IMR-90 (cell line): ENCODE measurements around the gene ZSWIM5. TPM values are rescaled to one million over a fixed set of nuclear protein-coding genes. Genes with fewer than 3 reads are reported as not detected.

Source experiments
- ATAC-seq: fragments of 200-7000 bp; cut with Tn5 transposase; 2 replicates; pipeline ENCODE4 v1.9.1; 2020; ENCODE audit warnings: low read depth, mild to moderate bottlenecking, moderate library complexity
- BruUV-seq: library from RNA; stranded (reverse); fragments of 400-500 nt; replicated peaks from 2 replicates; lab custom pipeline; 2021; lab: Mats Ljungman, UMichigan
- CTCF ChIA-PET: fragments of 300-600 bp; formaldehyde crosslinking; extraction: SDS; loops from one replicate; lab custom pipeline; 2021; ENCODE audit warnings: antibody characterized with exemption; lab: Yijun Ruan, JAX
- POLR2A ChIA-PET: fragments of 300-600 bp; sonication (Branson Sonifier 250); formaldehyde crosslinking; loops from one replicate; lab custom pipeline; 2022; ENCODE audit warnings: antibody characterized with exemption; ENCODE audit not compliant: unreplicated experiment; lab: Charles Lee
- DNase-seq: peaks from one replicate; pipeline ENCODE4 v3.0.0; 2013
- H2AFZ ChIP-seq: replicated peaks from 2 replicates; pipeline ENCODE3; 2013; ENCODE audit warnings: low read length, mild to moderate bottlenecking; ENCODE audit not compliant: poor library complexity
- H2AK5ac ChIP-seq: 2 replicates; pipeline ENCODE4 v1.6.1; 2013; ENCODE audit warnings: low read depth, low read length, inconsistent platforms
- H2AK9ac ChIP-seq: replicated peaks from 2 replicates; pipeline ENCODE3; 2013; ENCODE audit warnings: mild to moderate bottlenecking, low read depth, low read length, moderate library complexity; ENCODE audit not compliant: poor library complexity
- H2BK120ac ChIP-seq: 2 replicates; pipeline ENCODE4 v1.6.1; 2013; ENCODE audit warnings: low read depth, low read length, inconsistent platforms
- H2BK15ac ChIP-seq: 3 replicates; pipeline ENCODE4 v1.6.1; 2013; ENCODE audit warnings: low read depth, low read length, inconsistent platforms
- H2BK20ac ChIP-seq: 2 replicates; pipeline ENCODE4 v1.6.1; 2013; ENCODE audit warnings: low read depth, mild to moderate bottlenecking, inconsistent platforms, low read length, moderate library complexity
- H2BK5ac ChIP-seq: 2 replicates; pipeline ENCODE4 v1.6.1; 2013; ENCODE audit warnings: mild to moderate bottlenecking, low read depth, low read length, inconsistent platforms; ENCODE audit not compliant: poor library complexity, severe bottlenecking
- H3K14ac ChIP-seq: replicated peaks from 2 replicates; pipeline ENCODE4 v1.6.1; 2013; ENCODE audit warnings: low read depth, low read length, inconsistent platforms
- H3K18ac ChIP-seq: 2 replicates; pipeline ENCODE4 v1.6.1; 2013; ENCODE audit warnings: low read depth, low read length, control low read depth
- H3K23ac ChIP-seq: 2 replicates; pipeline ENCODE4 v1.6.1; 2013; ENCODE audit warnings: low read depth, low read length, inconsistent platforms
- H3K27ac ChIP-seq: 2 replicates; pipeline ENCODE4 v1.5.1; 2013; ENCODE audit warnings: mild to moderate bottlenecking, control low read depth, low read length; ENCODE audit not compliant: insufficient read depth
- H3K27me3 ChIP-seq: 2 replicates; pipeline ENCODE4 v1.6.1; 2013; ENCODE audit warnings: low read length; ENCODE audit not compliant: control insufficient read depth, insufficient read depth
- H3K36me3 ChIP-seq: 2 replicates; pipeline ENCODE4 v1.6.1; 2013; ENCODE audit warnings: low read length, mixed read lengths; ENCODE audit not compliant: control insufficient read depth, insufficient read depth
- H3K4ac ChIP-seq: 2 replicates; pipeline ENCODE4 v1.6.1; 2013; ENCODE audit warnings: low read depth, low read length, inconsistent platforms
- H3K4me1 ChIP-seq: 2 replicates; pipeline ENCODE4 v1.6.1; 2013; ENCODE audit warnings: low read length, mixed read lengths; ENCODE audit not compliant: control insufficient read depth, insufficient read depth
- H3K4me2 ChIP-seq: 2 replicates; pipeline ENCODE4 v1.6.1; 2013; ENCODE audit warnings: low read depth, mild to moderate bottlenecking, control low read depth, low read length, moderate library complexity
- H3K4me3 ChIP-seq: 2 replicates; pipeline ENCODE4 v1.5.1; 2013; ENCODE audit warnings: low read depth, mild to moderate bottlenecking, control low read depth, low read length, moderate library complexity; ENCODE audit not compliant: insufficient read depth
- H3K56ac ChIP-seq: 2 replicates; pipeline ENCODE4 v1.6.1; 2013; ENCODE audit warnings: low read length, inconsistent platforms; ENCODE audit not compliant: insufficient read depth; ENCODE audit errors: extremely low read depth
- H3K79me1 ChIP-seq, 2 experiments: 2 replicates each; pipeline ENCODE4 v1.6.1; 2013; ENCODE audit warnings: low read length in 2 of 2, inconsistent platforms in 1 of 2, low read depth in 1 of 2
- H3K9ac ChIP-seq: 2 replicates; pipeline ENCODE4 v1.6.1; 2013; ENCODE audit warnings: low read depth, low read length, control low read depth
- H3K9me1 ChIP-seq: 2 replicates; pipeline ENCODE4 v1.6.1; 2013; ENCODE audit warnings: low read length, inconsistent platforms; ENCODE audit not compliant: insufficient read depth
- H3K9me3 ChIP-seq: 2 replicates; pipeline ENCODE4 v1.6.1; 2013; ENCODE audit warnings: low read length; ENCODE audit not compliant: control insufficient read depth, insufficient read depth
- H4K20me1 ChIP-seq: 2 replicates; pipeline ENCODE4 v1.6.1; 2013; ENCODE audit warnings: low read length, inconsistent platforms; ENCODE audit not compliant: insufficient read depth
- H4K5ac ChIP-seq: 2 replicates; pipeline ENCODE4 v1.6.1; 2013; ENCODE audit warnings: mild to moderate bottlenecking, low read depth, low read length, control low read depth
- H4K8ac ChIP-seq, 2 experiments: 2 replicates each; pipeline ENCODE4 v1.6.1; 2013; ENCODE audit warnings: low read depth in 2 of 2, low read length in 2 of 2, control low read depth in 1 of 2, inconsistent platforms in 1 of 2
- H4K91ac ChIP-seq: 2 replicates; pipeline ENCODE4 v1.6.1; 2013; ENCODE audit warnings: low read depth, low read length, inconsistent platforms; ENCODE audit not compliant: insufficient read depth
- BHLHE40 ChIP-seq: fragments of 150-350 bp; IDR thresholded peaks from 2 replicates; pipeline ENCODE4 v1.6.1; 2016; ENCODE audit warnings: mild to moderate bottlenecking, low read depth, low read length
- CHD1 ChIP-seq: IDR thresholded peaks from 2 replicates; pipeline ENCODE4 v1.6.1; 2012; ENCODE audit warnings: low read depth, low read length, improper control_type of control experiment
- ELK1 ChIP-seq: fragments of 150-350 bp; IDR thresholded peaks from 2 replicates; pipeline ENCODE4 v1.6.1; 2016; ENCODE audit warnings: low read depth, mild to moderate bottlenecking, low read length, moderate library complexity, borderline replicate concordance
- MAZ ChIP-seq: IDR thresholded peaks from 2 replicates; pipeline ENCODE4 v1.6.1; 2012; ENCODE audit warnings: low read depth, mild to moderate bottlenecking, low read length, improper control_type of control experiment, moderate library complexity, borderline replicate concordance
- POLR2A ChIP-seq: IDR thresholded peaks from 2 replicates; pipeline ENCODE4 v1.6.1; 2012; ENCODE audit warnings: mild to moderate bottlenecking, low read depth, low read length
- RFX5 ChIP-seq: IDR thresholded peaks from 2 replicates; pipeline ENCODE4 v1.8.0; 2012; ENCODE audit warnings: low read depth, mild to moderate bottlenecking, low read length, moderate library complexity
- WGBS, 2 experiments: methylation state at CpG; one replicate each; pipeline versions ENCODE4 v1.1.5 to v1.1.7; 2013; ENCODE audit warnings: missing lambda C conversion rate in 2 of 2; ENCODE audit not compliant: insufficient read length in 1 of 2; ENCODE audit errors: extremely low coverage in 2 of 2; 5-methylcytosine and 5-hydroxymethylcytosine counted together
- dilution Hi-C: fragments of 300-500 bp; cut with HindIII; formaldehyde crosslinking; loops from one replicate; pipeline ENCODE4 v1.14.3; 2018; ENCODE audit warnings: low sequenced_read_pairs; ENCODE audit not compliant: unreplicated experiment
- in situ Hi-C: fragments of 300-500 bp; cut with MboI; formaldehyde crosslinking; loops from 3 replicates; pipeline ENCODE4 v1.14.3; 2019; ENCODE audit warnings: low sequenced_read_pairs, inconsistent platforms, mixed read lengths
- intact Hi-C: fragments of 100-400 bp; cut with micrococcal nuclease; formaldehyde crosslinking; loops from 2 replicates; pipeline ENCODE4 v1.10.0; 2022
- polyA plus RNA-seq, 3 experiments: library from polyadenylated mRNA; depleted of rRNA; stranded (reverse); fragments of >200 nt; gene quantifications; 2 replicates each; pipeline ENCODE4 v1.2.3, GENCODE V29; 2012; ENCODE audit warnings: low replicate concordance in 1 of 3
- total RNA-seq: library from RNA; depleted of rRNA; stranded (reverse); fragments of >200 nt; gene quantifications from 2 replicates; pipeline ENCODE4 v1.2.3, GENCODE V29; 2012
- TF ChIP-seq, protein P1 (sequence below): conservative IDR thresholded peaks from 2 replicates; pipeline ENCODE4 v1.5.1; 2012; ENCODE audit warnings: mild to moderate bottlenecking, low read depth, low read length, improper control_type of control experiment

Gene ZSWIM5
- total and polyA plus RNA-seq, 2 of the 4 experiments (the other 2 are of a cell fraction): under 0.01 to 0.03 TPM

- Histone ChIP-seq H3K4me2 (no peak overlapping the region), H2BK15ac (no peak overlapping the region), H2AK9ac (no peak overlapping the region), H4K5ac (no peak overlapping the region), H4K91ac (no peak overlapping the region), H3K27ac (no peak overlapping the region), H3K56ac (no peak overlapping the region), H4K8ac (no peak overlapping the region), H3K79me1 (no peaks in the 10 kb centered on the region), H2BK5ac (no peak overlapping the region), H3K18ac (no peak overlapping the region), H2BK120ac (no peak overlapping the region; the same call in 1 of the 2 replicates), H3K4me1 (no peaks in the 10 kb centered on the region; the same call in 1 of the 2 replicates), H3K14ac (no peak overlapping the region), H3K9me1 (no peaks in the 10 kb centered on the region), H3K27me3 (no peaks in the 10 kb centered on the region), H3K9ac (no peak overlapping the region), H2AK5ac (no peak overlapping the region), H4K20me1 (no peaks in the 10 kb centered on the region), H2BK20ac (no peak overlapping the region), H2AFZ (no peak overlapping the region), H3K36me3 (no peaks in the 10 kb centered on the region), H3K4ac (no peak overlapping the region), H3K23ac (no peak overlapping the region), H3K9me3 (peaks cover 2% of the 10 kb centered on the region; the same call in 1 of the 2 replicates), H3K4me3 (no peak overlapping the region)
- POLR2A ChIA-PET: no interaction called here
- no CpG with 5 or more reads among the region's 3 CpGs for whole genome bisulfite sequencing, 2 experiments
- no peak; the same call in 1 of the 2 replicates for ATAC-seq
- DNase-seq: no peak
- TF ChIP-seq BHLHE40 (no peak), POLR2A (no peak), RFX5 (no peak), ELK1 (no peak), CHD1 (no peak), MAZ (no peak)
- TF ChIP-seq, protein P1, sequence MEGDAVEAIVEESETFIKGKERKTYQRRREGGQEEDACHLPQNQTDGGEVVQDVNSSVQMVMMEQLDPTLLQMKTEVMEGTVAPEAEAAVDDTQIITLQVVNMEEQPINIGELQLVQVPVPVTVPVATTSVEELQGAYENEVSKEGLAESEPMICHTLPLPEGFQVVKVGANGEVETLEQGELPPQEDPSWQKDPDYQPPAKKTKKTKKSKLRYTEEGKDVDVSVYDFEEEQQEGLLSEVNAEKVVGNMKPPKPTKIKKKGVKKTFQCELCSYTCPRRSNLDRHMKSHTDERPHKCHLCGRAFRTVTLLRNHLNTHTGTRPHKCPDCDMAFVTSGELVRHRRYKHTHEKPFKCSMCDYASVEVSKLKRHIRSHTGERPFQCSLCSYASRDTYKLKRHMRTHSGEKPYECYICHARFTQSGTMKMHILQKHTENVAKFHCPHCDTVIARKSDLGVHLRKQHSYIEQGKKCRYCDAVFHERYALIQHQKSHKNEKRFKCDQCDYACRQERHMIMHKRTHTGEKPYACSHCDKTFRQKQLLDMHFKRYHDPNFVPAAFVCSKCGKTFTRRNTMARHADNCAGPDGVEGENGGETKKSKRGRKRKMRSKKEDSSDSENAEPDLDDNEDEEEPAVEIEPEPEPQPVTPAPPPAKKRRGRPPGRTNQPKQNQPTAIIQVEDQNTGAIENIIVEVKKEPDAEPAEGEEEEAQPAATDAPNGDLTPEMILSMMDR: no peak
- no TSS peak for BruUV-seq
- intact Hi-C loops: no loop called here
- CTCF ChIA-PET: no interaction called here
- in situ Hi-C loops: no loop called here
- dilution Hi-C loops: no loop called here
These were observed 37.3 kb upstream of the ZSWIM5 start for GRCh38 chr1:45243476-45244343.
